K562 (cell line): Measurements from ENCODE around the gene KMT2E. TPM values are rescaled to one million over a fixed set of nuclear protein-coding genes. Genes with fewer than 3 reads are reported as not detected.
A peak's percentile ranks its signal among the peaks of the same experiment; 100 is the strongest.

Source experiments
- CBFA2T2 ChIP-seq: fragments of 450-650 bp; conservative IDR thresholded peaks from 2 replicates; pipeline ENCODE4 v1.6.1; 2017; ENCODE audit warnings: mild to moderate bottlenecking
- CBFA2T3 ChIP-seq: fragments of 450-650 bp; IDR thresholded peaks from 2 replicates; pipeline ENCODE4 v1.6.1; 2017
- CREBBP ChIP-seq: IDR thresholded peaks from one replicate; pipeline ENCODE4 v1.6.1; 2012; ENCODE audit warnings: low read depth, mild to moderate bottlenecking, control low read depth, inconsistent platforms, low read length
- DPF2 ChIP-seq: fragments of 450-650 bp; IDR thresholded peaks from 2 replicates; pipeline ENCODE4 v1.6.1; 2016
- FOXP4 ChIP-seq: sonication (generic); formaldehyde crosslinking; IDR thresholded peaks from 2 replicates; pipeline ENCODE4 v1.8.0; 2022; ENCODE audit warnings: mild to moderate bottlenecking, missing genetic modification reagents, borderline replicate concordance
- L3MBTL2 ChIP-seq: fragments of 450-650 bp; IDR thresholded peaks from 2 replicates; pipeline ENCODE4 v1.6.1; 2016; ENCODE audit warnings: mild to moderate bottlenecking, moderate library complexity
- LARP7 ChIP-seq: fragments of 450-650 bp; IDR thresholded peaks from 2 replicates; pipeline ENCODE4 v1.6.1; 2016
- MBD1 ChIP-seq: fragments of 250-450 bp; sonication (Bioruptor Pico); IDR thresholded peaks from 2 replicates; pipeline ENCODE4 v1.8.0; 2022; ENCODE audit warnings: inconsistent platforms
- PCBP1 ChIP-seq: fragments of 200-400 bp; formaldehyde crosslinking; IDR thresholded peaks from 2 replicates; pipeline ENCODE4 v1.6.1; 2018; ENCODE audit warnings: mild to moderate bottlenecking, low read depth, low read length; ENCODE audit not compliant: poor library complexity, severe bottlenecking
- RFX7 ChIP-seq: fragments of 250-450 bp; sonication (Bioruptor Pico); IDR thresholded peaks from 2 replicates; pipeline ENCODE4 v1.5.1; 2021; ENCODE audit warnings: mild to moderate bottlenecking
- YY1 ChIP-seq, 3 experiments: IDR thresholded peaks; 2 replicates each; pipeline ENCODE4 v1.6.1; 2011; ENCODE audit warnings: low read length in 2 of 3, mild to moderate bottlenecking in 2 of 3, moderate library complexity in 2 of 3, borderline replicate concordance in 1 of 3, control low read depth in 1 of 3, low read depth in 1 of 3; ENCODE audit not compliant: insufficient read depth in 3 of 3, insufficient replicate concordance in 2 of 3, control insufficient read depth in 1 of 3, insufficient read length in 1 of 3; ENCODE audit errors: extremely low read depth in 1 of 3
- ZBTB2 ChIP-seq: fragments of 450-650 bp; IDR thresholded peaks from 2 replicates; pipeline ENCODE4 v1.6.1; 2016; ENCODE audit warnings: antibody characterized with exemption
- ZBTB5 ChIP-seq: fragments of 450-650 bp; IDR thresholded peaks from 2 replicates; pipeline ENCODE4 v1.6.1; 2017; ENCODE audit warnings: antibody characterized with exemption
- ZNF174 ChIP-seq: fragments of 250-450 bp; sonication (Bioruptor Pico); IDR thresholded peaks from 2 replicates; pipeline ENCODE4 v1.4.0; 2020; ENCODE audit warnings: mild to moderate bottlenecking
- ZNF23 ChIP-seq: fragments of 250-450 bp; sonication (Bioruptor Pico); IDR thresholded peaks from 2 replicates; pipeline ENCODE4 v1.4.0; 2020; ENCODE audit warnings: mild to moderate bottlenecking
- ZNF408 ChIP-seq: fragments of 250-450 bp; sonication (Bioruptor Pico); IDR thresholded peaks from 2 replicates; pipeline ENCODE4 v1.4.0; 2020; ENCODE audit warnings: low read depth, mild to moderate bottlenecking, moderate library complexity
- polyA plus RNA-seq, 8 experiments: library from polyadenylated mRNA; depleted of rRNA in 4 of 8; stranded (reverse) in 5 of 8; unstranded in 3 of 8; fragments of >200 nt; fragmentation: Nextera tagmentation in 2 of 8; fragmentation: Illumina TruSeq in 1 of 8; extraction: Ambion mirVana in 2 of 8; extraction: Trizol in 1 of 8; gene quantifications; 2 replicates each; pipeline versions ENCODE4 v1.2.1 to v1.2.3, GENCODE V29; 2011 to 2014; ENCODE audit warnings: inconsistent platforms in 1 of 8, missing spikeins in 1 of 8
- total RNA-seq, 7 experiments: library from RNA; depleted of rRNA in 6 of 7; stranded (reverse); fragments of >200 nt in 6 of 7; fragmentation: Illumina TruSeq in 2 of 7; extraction: Trizol in 2 of 7; gene quantifications; 2 replicates each; pipeline versions ENCODE4 v1.2.1 to v1.2.3, GENCODE V29; 2011 to 2021; ENCODE audit warnings: low replicate concordance in 1 of 7

KMT2E gene
- total and polyA plus RNA-seq, 9 of the 15 experiments (the other 6 are each of a cell fraction or from before 2014, with no cell fraction given), result 8.9 to 55.3 (median 38.1) TPM

- TF ChIP-seq YY1 (IDR thresholded peaks at IDR 0.05; ENCODE audit: borderline replicate concordance in 1 of 3, control insufficient read depth in 1 of 3, extremely low read depth in 1 of 3, insufficient read depth in 3 of 3, insufficient read length in 1 of 3, insufficient replicate concordance in 2 of 3, low read depth in 1 of 3, low read length in 2 of 3) (peak in 1 of 3 experiments; percentile 46), RFX7 (CRISPR knock-in tag) (no peak), ZNF174 (no peak), LARP7 (no peak), FOXP4 (no peak), ZNF23 (CRISPR knock-in tag) (no peak), ZNF408 (CRISPR knock-in tag) (no peak), L3MBTL2 (peak; percentile 84), PCBP1 (no peak), ZBTB5 (no peak), CBFA2T2 (peak; percentile 88), CREBBP (no peak), CBFA2T3 (peak; percentile 93), ZBTB2 (no peak), MBD1 (CRISPR knock-in tag) (no peak), DPF2 (no peak; the same call in 1 of the 2 replicates)
These were observed 49.3 kb upstream of the KMT2E start (continued) for GRCh38 chr7:104964626-104965236.
